Endothelial cell of umbilical vein (primary cell): ENCODE data around the gene ZRANB2. TPM values are rescaled to one million over a fixed set of nuclear protein-coding genes. Genes with fewer than 3 reads are reported as not detected.

ENCODE experiments used
- BruUV-seq: library from RNA; stranded (reverse); fragments of 400-500 nt; replicated peaks from 2 replicates; lab custom pipeline; 2021; lab: Mats Ljungman, UMichigan
- CTCF ChIA-PET: fragments of 300-600, 350-600 bp; sonication (Branson Sonifier 250); formaldehyde crosslinking; loops from one replicate; lab custom pipeline; 2021; ENCODE audit warnings: antibody characterized with exemption, inconsistent platforms; lab: Charles Lee
- POLR2A ChIA-PET: fragments of 300-600, 350-600 bp; sonication (Branson Sonifier 250); formaldehyde crosslinking; loops from one replicate; lab custom pipeline; 2021; ENCODE audit warnings: antibody characterized with exemption, inconsistent platforms; lab: Charles Lee
- DNase-seq: peaks from one replicate; pipeline ENCODE4 v3.0.0-alpha.2; 2011; ENCODE audit warnings: low read depth, low spot score
- FAIRE-seq: peaks from 2 replicates; lab custom pipeline; 2011; peaks lifted over from hg19 to GRCh38; lab: Jason Lieb, UNC
- H2AFZ ChIP-seq: 2 replicates; pipeline ENCODE4 v1.6.0; 2012; ENCODE audit warnings: low read depth, low read length, control low read depth, inconsistent platforms
- H3K27ac ChIP-seq: 2 replicates; pipeline ENCODE4 v1.5.1; 2011; ENCODE audit warnings: low read depth, mild to moderate bottlenecking, control low read depth, low read length, moderate library complexity; ENCODE audit not compliant: insufficient read depth
- H3K27me3 ChIP-seq, 2 experiments: 2 replicates each; pipeline versions ENCODE4 v1.6.0 to v1.6.1; 2011; ENCODE audit warnings: low read length in 2 of 2, mixed read lengths in 1 of 2; ENCODE audit not compliant: control insufficient read depth in 2 of 2, insufficient read depth in 2 of 2
- H3K36me3 ChIP-seq, 2 experiments: 2 replicates in 1 of 2; 3 replicates in 1 of 2; pipeline ENCODE4 v1.5.1; 2011; ENCODE audit warnings: low read length in 2 of 2, mild to moderate bottlenecking in 1 of 2, moderate library complexity in 1 of 2; ENCODE audit not compliant: control insufficient read depth in 2 of 2, insufficient read depth in 2 of 2; ENCODE audit errors: extremely low read depth in 1 of 2
- H3K4me1 ChIP-seq: 3 replicates; pipeline ENCODE4 v1.5.1; 2011; ENCODE audit warnings: mild to moderate bottlenecking, low read length; ENCODE audit not compliant: control insufficient read depth, insufficient read depth; ENCODE audit errors: extremely low read depth
- H3K4me2 ChIP-seq: 2 replicates; pipeline ENCODE4 v1.6.1; 2011; ENCODE audit warnings: low read length, control low read depth, mixed read lengths; ENCODE audit not compliant: insufficient read depth
- H3K4me3 ChIP-seq, 3 experiments: fragments of 200-600 bp in 1 of 3; sonication (generic), shearing (Covaris generic) in 1 of 3; replicated peaks in 1 of 3; 2 replicates each; pipeline ENCODE4 v1.5.1; 2011 to 2016; ENCODE audit warnings: control low read depth in 3 of 3, low read length in 3 of 3, mild to moderate bottlenecking in 2 of 3, inconsistent platforms in 1 of 3, low read depth in 1 of 3, moderate library complexity in 1 of 3; ENCODE audit not compliant: insufficient read depth in 1 of 3
- H3K79me2 ChIP-seq: 2 replicates; pipeline ENCODE4 v1.6.0; 2012; ENCODE audit warnings: low read length, inconsistent platforms; ENCODE audit not compliant: control insufficient read depth, insufficient read depth
- H3K9ac ChIP-seq: replicated peaks from 2 replicates; pipeline ENCODE3; 2011; ENCODE audit warnings: low read length, control low read depth; ENCODE audit not compliant: insufficient read depth; ENCODE audit errors: extremely low read depth
- H3K9me1 ChIP-seq: replicated peaks from 3 replicates; pipeline ENCODE4 v1.6.0; 2011; ENCODE audit warnings: mild to moderate bottlenecking, low read length; ENCODE audit not compliant: control insufficient read depth, insufficient read depth; ENCODE audit errors: extremely low read depth
- H3K9me3 ChIP-seq: replicated peaks from 2 replicates; pipeline ENCODE4 v1.5.1; 2012; ENCODE audit warnings: low read length, inconsistent platforms; ENCODE audit not compliant: control insufficient read depth, insufficient read depth
- H4K20me1 ChIP-seq: replicated peaks from 2 replicates; pipeline ENCODE3; 2011; ENCODE audit warnings: mild to moderate bottlenecking, low read length; ENCODE audit not compliant: control insufficient read depth, insufficient read depth; ENCODE audit errors: extremely low read depth
- FOS ChIP-seq: IDR thresholded peaks from 2 replicates; pipeline ENCODE4 v1.6.1; 2011; ENCODE audit warnings: mild to moderate bottlenecking, low read length, moderate library complexity, borderline replicate concordance; ENCODE audit not compliant: insufficient read depth
- GATA2 ChIP-seq: IDR thresholded peaks from 2 replicates; pipeline ENCODE4 v1.7.0; 2011; ENCODE audit warnings: low read depth, mild to moderate bottlenecking, moderate library complexity, mixed read lengths, low read length; ENCODE audit not compliant: insufficient read length, insufficient read depth
- JUN ChIP-seq: IDR thresholded peaks from 2 replicates; pipeline ENCODE4 v1.6.1; 2011; ENCODE audit warnings: borderline replicate concordance, low read depth; ENCODE audit not compliant: insufficient read length, insufficient read depth
- MYC ChIP-seq: IDR thresholded peaks from one replicate; pipeline ENCODE4 v1.6.1; 2011; ENCODE audit warnings: mild to moderate bottlenecking, low read depth, low read length
- dilution Hi-C: fragments of 300-500 bp; cut with MboI; formaldehyde crosslinking; loops from one replicate; pipeline ENCODE4 v1.15.0; 2019; ENCODE audit warnings: low sequenced_read_pairs; ENCODE audit not compliant: extremely low pct_ligation_motif_present
- intact Hi-C: fragments of 100-400 bp; cut with micrococcal nuclease; formaldehyde crosslinking; loops from one replicate; pipeline ENCODE4 v1.10.0; 2022
- polyA plus RNA-seq, 4 experiments: library from polyadenylated mRNA; depleted of rRNA in 3 of 4; stranded (reverse) in 3 of 4; unstranded in 1 of 4; fragments of >200 nt; gene quantifications; 2 replicates each; pipeline versions ENCODE4 v1.2.1 to v1.2.3, GENCODE V29; 2011 to 2012; ENCODE audit warnings: missing spikeins in 1 of 4
- total RNA-seq: library from RNA; stranded (reverse); gene quantifications from 2 replicates; pipeline ENCODE4 v1.2.3, GENCODE V29; 2021
- TF ChIP-seq, protein P1 (sequence below), 2 donors: IDR thresholded peaks; 1 replicate in 1 of 2; 2 replicates in 1 of 2; pipeline ENCODE4 v1.5.1; 2011; ENCODE audit warnings: low read length in 2 of 2, mild to moderate bottlenecking in 2 of 2, moderate library complexity in 2 of 2, control low read depth in 1 of 2, inconsistent platforms in 1 of 2, low read depth in 1 of 2; ENCODE audit not compliant: insufficient read depth in 1 of 2; ENCODE audit errors: extremely low read depth in 1 of 2

The ZRANB2 gene
- total and polyA plus RNA-seq, 2 donors (not counting 3 experiments of a cell fraction or from before 2014, with no cell fraction given), result 23.6 to 84.1 TPM

DNA sequence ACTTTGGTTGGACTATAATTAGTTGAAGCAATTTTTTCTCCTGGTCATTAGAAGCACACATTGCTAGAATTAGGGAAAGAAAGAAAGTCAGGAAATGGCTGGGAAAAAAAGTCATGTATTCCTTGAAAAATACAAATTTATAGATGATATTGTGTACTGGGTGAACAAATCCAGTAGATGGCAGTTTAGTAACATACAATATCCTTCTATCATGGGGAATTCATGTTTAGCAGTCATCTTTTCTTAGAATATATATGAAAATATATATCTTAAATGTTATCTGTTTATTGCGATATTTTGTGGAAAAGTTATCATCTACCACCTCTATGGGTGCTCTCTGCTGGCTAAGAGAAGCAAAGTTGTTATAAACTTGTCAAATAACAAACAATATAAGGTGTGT lies 13.1 kb upstream of the ZRANB2 start:
- no peaks in the 10 kb centered on the region for H3K4me1 ChIP-seq
- no peaks in the 10 kb centered on the region for H4K20me1 ChIP-seq
- POLR2A ChIA-PET, result no interaction called here
- no peaks in the 10 kb centered on the region for H3K36me3 ChIP-seq
- H3K27ac ChIP-seq, result no peak overlapping the region
- H3K4me2 ChIP-seq, result no peak overlapping the region
- FAIRE-seq (peak; percentile 18), DNase-seq (peak; percentile 31)
- peaks cover 0 to 2% of the 10 kb centered on the region in 2 experiments for H3K27me3 ChIP-seq
- H2AFZ ChIP-seq, result no peak overlapping the region
- intact Hi-C loops, result loop anchor here (1.0 to 5.0 kb wide), 3 partner anchors 428 to 1753 kb away; no protein-coding TSS in a partner anchor
- dilution Hi-C loops, result no loop called here
- BruUV-seq, result no TSS peak
- no peaks in the 10 kb centered on the region for H3K9me3 ChIP-seq
- H3K79me2 ChIP-seq, result no peaks in the 10 kb centered on the region
- TF ChIP-seq, protein P1, sequence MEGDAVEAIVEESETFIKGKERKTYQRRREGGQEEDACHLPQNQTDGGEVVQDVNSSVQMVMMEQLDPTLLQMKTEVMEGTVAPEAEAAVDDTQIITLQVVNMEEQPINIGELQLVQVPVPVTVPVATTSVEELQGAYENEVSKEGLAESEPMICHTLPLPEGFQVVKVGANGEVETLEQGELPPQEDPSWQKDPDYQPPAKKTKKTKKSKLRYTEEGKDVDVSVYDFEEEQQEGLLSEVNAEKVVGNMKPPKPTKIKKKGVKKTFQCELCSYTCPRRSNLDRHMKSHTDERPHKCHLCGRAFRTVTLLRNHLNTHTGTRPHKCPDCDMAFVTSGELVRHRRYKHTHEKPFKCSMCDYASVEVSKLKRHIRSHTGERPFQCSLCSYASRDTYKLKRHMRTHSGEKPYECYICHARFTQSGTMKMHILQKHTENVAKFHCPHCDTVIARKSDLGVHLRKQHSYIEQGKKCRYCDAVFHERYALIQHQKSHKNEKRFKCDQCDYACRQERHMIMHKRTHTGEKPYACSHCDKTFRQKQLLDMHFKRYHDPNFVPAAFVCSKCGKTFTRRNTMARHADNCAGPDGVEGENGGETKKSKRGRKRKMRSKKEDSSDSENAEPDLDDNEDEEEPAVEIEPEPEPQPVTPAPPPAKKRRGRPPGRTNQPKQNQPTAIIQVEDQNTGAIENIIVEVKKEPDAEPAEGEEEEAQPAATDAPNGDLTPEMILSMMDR (IDR thresholded peaks at IDR 0.05; ENCODE audit: extremely low read depth in 1 of 2, insufficient read depth in 1 of 2, low read depth in 1 of 2, low read length in 2 of 2), result peak in 1 of 2 donors; percentile 9
- TF ChIP-seq FOS, result no peak
- CTCF ChIA-PET, result interaction anchor here (0.7 to 1.7 kb wide), 6 partner anchors 10 to 1090 kb away, joined by 3 to 16 read pairs (median 4); no protein-coding TSS in a partner anchor
- no peak overlapping the region for H3K4me3 ChIP-seq
- no peaks in the 10 kb centered on the region for H3K9me1 ChIP-seq
- no peak overlapping the region for H3K9ac ChIP-seq

DNA sequence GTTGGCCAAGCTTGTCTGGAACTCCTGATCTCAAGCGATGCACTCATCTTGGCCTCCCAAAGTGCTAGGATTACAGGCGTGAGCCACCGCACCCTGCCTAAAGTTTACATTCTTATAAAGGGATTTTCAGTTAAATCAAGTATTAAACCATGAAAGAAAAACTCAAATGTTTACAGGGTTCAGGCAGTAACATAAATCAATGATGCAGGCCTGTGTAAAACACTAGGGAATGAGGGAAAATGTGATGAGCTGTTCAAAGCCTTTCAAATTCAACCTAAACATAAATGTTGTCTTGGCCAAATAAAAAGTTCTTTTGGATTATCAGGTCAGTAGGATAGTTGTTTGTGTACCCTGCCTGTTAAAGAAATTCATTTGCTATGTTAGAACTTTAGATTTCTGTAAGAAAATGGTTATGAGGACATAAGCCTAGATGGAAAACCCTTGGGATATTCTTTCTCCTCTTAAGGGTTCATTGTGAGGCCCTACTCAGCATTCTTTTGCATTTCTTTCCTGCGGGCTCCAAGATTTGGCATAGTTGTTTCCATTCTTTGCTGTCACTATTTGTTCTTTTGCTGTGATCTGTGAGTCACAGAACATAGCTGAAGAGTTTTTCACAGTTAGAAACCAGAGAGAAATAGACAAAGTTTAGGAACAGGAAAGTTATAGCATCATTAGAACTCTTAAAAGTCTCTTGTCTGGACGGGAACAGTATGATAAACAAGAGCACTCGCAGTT lies 8.9 kb upstream of the ZRANB2 start:
- H2AFZ ChIP-seq, result peak overlapping the region; percentile 44

More for the DNA sequence above, 8.9 kb upstream of the ZRANB2 start:
- H3K9me1 ChIP-seq, result no peaks in the 10 kb centered on the region
- BruUV-seq, result no TSS peak
- TF ChIP-seq MYC (no peak), GATA2 (no peak), FOS (peak; percentile 67), JUN (peak; percentile 1)
- no peaks in the 10 kb centered on the region for H3K4me1 ChIP-seq
- ChIA-PET CTCF (no interaction called here), POLR2A (no interaction called here)
- DNase-seq (no peak), FAIRE-seq (no peak)
- no peaks in the 10 kb centered on the region for H3K36me3 ChIP-seq
- no peak overlapping the region for H3K4me2 ChIP-seq
- H3K79me2 ChIP-seq, result no peaks in the 10 kb centered on the region
- no peaks in the 10 kb centered on the region for H3K9me3 ChIP-seq
- H3K9ac ChIP-seq, result no peak overlapping the region
- H3K4me3 ChIP-seq, result no peak overlapping the region
- intact Hi-C loops (loop anchor here (5.0 kb wide), 2 partner anchors 433 to 1758 kb away; no protein-coding TSS in a partner anchor), dilution Hi-C loops (no loop called here)
- H3K27me3 ChIP-seq, result no peaks in the 10 kb centered on the region
- no peak overlapping the region for H3K27ac ChIP-seq
- no peaks in the 10 kb centered on the region for H4K20me1 ChIP-seq
